GF-D8 (cell line): ENCODE measurements around the gene DISC1.
"Not testable (repeated sequence)": the region's sequence is repeated elsewhere in the genome, so short reads cannot be mapped to it uniquely, and the experiment has no call there.

Experiments
- DNase-seq: peaks from one replicate; lab custom pipeline; 2025; lab: John Stamatoyannopoulos, UW

The DISC1 gene

GRCh38 chr1:231606712-231607111 lies 19.9 kb upstream of the DISC1 start:
- DNase-seq = no peak

DNA sequence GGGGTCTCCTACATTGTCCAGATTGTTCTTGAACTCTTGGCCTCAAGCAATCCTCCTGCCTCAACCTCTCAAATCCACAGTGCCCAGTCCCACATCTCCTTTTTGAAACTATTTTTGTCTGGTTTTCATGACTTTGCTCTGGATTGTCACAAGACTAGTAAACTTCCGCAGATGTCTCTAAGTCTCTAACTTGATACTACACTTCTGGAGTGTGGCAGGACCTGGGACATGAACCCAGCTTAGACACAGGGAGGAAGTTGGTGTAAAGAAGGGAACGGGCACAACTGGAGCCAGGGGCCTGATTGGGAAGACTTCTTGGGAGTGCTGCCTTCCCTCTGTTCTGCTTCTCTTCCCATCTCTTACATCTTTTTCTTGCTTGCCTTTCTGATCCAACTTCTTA lies 16.2 kb upstream of the DISC1 start:
- no peak for DNase-seq

DNA sequence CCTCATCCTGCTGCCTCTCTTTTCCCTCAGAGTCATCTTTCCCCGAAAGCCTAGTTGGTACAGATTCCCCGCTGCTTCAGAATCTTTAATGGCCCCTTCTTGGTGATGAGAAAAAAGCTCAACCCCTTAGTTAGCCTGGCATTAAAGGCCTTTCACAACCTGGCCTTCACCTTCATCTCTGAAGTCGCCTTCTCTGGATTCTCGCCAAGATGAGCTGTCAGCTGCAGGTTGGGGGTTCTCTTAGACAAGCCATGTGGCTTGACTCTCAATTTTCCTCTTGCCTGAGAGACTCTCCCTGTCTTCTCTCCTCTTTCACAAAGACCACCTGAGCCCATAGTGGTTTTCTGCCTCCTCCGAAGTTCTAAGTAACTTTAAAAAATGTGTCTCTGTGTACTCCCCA lies 15.5 kb upstream of the DISC1 start:
- DNase-seq = no peak

DNA sequence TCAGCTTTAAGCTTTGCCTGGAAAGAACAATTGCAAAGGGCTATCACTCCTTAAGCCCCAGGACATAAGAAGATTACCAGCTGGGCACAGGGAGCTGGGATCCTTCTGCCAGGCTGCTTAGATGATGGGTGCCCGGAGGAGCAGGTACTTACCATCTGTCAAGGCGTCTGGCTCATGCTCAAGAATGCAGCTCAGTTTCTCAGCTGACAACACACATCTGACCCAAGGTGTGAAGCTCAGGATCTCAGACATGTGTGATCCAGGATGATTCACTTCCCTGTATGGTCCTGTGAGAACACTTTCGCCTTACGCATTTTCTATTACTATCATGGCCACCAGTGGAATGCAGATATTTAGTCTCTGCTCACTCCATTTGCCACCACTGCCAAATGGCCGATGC lies 14.7 kb upstream of the DISC1 start:
- no peak for DNase-seq

DNA sequence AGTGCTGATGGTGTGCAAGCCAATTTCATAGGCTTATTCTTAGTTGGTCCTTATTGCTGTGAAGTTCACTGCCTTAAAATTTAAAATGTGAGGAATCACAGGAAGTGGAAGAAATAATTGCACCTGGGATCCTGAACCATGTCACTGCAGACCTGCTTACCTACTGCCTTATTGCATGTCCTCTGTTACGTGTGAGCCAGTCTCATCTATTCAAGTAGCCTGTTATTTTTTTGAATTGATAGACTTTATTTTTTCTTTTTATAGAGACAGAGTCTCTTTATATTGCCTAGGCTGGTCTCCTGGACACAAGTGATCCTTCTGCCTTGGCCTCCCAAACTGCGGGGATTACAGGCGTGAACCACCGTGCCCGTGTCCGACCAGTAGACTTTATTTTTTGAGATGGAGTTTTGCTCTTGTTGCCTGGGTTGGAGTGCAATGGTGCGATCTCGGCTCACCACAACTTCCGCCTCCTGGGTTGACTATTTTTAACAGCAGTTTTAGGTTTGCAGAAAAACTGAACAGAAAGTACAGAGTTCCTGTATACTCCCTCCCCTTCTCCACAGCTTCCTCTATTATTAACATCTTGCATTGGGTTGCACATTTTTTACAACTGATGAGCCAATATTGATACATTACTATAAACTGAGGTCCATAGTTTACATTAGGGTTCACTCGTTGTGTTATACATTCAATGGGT lies 14.0 kb upstream of the DISC1 start:
- DNase-seq = peak; percentile 91

- peak; percentile 83 for DNase-seq
Measured at GRCh38 chr1:231613419-231614349, 12.9 kb upstream of the DISC1 start.

DNA sequence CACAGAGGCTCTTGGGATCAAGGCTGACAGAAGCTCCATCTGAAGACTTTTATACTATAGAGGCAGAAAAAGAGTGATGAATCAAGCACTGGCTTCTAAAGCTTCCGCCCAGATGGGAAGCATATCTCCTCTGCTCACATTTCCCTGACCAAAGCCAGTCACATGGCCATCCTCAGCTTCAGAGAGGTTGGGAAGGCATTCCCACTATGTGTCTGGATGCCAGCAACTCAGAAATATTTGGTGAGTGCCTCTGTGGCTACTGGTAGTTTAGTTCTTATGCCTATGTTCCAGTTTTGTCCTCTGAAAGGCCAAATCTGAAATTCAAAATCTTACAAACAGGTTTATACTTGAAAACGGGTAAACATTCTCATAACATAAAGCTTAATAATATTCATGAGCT lies 9.9 kb upstream of the DISC1 start:
- DNase-seq = no peak

GRCh38 chr1:231618609-231619256 lies 7.9 kb upstream of the DISC1 start:
- DNase-seq = no peak

GRCh38 chr1:231619257-231619634 lies 7.3 kb upstream of the DISC1 start:
- no peak for DNase-seq

GRCh38 chr1:231625042-231625441 lies 1.5 kb upstream of the DISC1 start:
- not testable (repeated sequence) for DNase-seq

DNA sequence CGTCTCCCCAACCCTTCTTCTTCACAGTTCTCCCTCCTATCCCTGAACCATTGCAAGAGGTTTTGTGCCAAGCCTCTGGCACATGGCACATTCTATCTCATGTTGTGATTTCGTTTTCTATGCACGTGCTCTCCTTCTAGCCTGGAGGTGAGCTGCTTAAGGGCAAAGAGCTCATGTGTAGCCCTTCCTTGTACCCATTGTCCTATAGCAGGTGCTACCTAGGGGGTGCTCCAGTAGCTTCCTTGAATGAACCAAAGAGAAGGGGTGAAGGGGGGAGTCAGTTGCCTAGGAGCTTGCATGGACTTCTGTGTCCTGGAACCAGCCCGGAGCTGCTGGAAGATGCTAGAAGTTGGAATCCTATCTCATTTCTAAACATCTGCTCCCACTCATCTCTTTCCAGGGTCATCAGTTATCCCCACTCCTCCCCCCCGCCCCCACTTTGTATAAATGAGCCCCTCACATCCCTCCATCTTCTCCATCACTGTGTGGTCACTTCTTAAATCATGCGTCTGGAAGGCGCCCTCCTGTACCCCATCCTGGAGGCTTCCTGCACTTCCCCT lies 535 bp upstream of the DISC1 start:
- peak; percentile 35 for DNase-seq

DNA sequence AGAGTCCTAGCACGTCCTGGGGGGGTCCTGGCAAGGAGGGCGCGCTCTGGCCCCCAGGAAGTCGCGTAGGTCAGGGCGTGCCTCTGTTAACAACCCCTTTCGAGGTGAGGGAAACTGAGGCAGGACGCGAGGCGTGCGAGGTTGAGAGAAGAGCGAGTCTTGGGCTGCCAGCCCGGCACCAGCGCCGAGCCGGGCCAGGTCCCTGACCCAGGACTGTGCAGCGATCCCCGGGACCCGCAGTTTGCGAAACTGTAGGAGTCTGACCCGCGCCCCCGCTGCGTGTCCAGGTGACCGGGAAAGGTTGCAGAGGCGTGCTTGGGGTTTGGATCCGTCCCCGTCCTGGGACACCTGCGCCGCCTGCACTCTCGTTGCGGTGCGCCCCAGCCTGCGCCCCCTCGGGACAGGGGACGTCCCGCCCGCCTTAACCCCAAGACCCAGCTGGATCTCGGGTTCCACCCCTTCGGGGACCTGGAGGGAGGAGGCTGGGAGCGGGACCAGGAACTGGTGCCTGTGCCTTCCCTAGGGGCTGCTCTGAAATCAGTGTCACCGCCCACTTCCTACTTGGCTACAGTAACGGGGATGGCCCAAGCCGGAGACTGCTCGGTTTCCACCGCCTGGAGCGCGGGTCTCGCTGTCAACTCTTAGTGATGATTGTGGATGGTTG lies 493 bp downstream of the DISC1 start:
- DNase-seq = peak; percentile 83

- no peak for DNase-seq
Measured at GRCh38 chr1:231628207-231628876, 1.8 kb downstream of the DISC1 start.

GRCh38 chr1:231629132-231629531 lies 2.5 kb downstream of the DISC1 start:
- peak; percentile 79 for DNase-seq

- no peak for DNase-seq
Measured at GRCh38 chr1:231630558-231631205, 4.1 kb downstream of the DISC1 start.

- no peak for DNase-seq
Measured at GRCh38 chr1:231631717-231632116, 5.1 kb downstream of the DISC1 start.

GRCh38 chr1:231632119-231632518 lies 5.5 kb downstream of the DISC1 start:
- DNase-seq = no peak

DNA sequence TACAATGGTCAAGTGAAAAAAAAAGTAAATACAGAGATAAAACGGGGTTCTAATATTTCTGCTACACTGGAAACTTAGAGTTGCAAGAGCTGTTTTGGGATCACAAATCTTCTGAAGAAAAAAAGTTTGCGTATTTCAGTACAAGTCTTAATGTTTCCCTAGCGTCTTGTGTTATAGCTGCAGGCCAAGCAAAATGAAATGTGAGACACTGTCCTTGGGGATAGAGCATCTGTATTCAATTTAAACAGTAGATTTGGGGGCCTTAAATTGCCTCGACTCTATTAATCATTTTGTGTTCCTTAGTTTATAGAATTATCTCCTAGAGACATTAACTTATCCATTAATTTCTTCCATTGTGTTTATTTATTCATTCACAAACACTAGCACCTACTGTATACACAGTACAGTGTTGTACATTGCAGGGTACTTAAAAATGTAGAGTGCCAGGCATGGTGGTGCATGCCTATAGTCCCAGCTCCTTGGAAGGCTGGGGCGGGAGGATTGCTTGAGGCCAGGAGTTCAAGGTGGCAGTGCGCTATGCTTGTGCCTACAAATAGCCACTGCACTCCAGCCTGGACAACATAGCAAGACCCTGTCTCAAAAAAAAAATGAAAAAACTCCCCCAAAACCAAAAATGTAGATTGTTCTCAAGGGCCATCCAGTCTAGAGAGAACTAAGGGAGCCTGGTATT lies 7.9 kb downstream of the DISC1 start:
- no peak for DNase-seq

GRCh38 chr1:231636157-231636556 lies 9.6 kb downstream of the DISC1 start:
- DNase-seq = no peak

- not testable (repeated sequence) for DNase-seq
Measured at GRCh38 chr1:231636922-231637321, 10.3 kb downstream of the DISC1 start.
